Activated CD8-positive, alpha-beta memory T cell treated with anti-CD3 and anti-CD28 coated beads, Interleukin-2, amount 50 U/mL, for 24 hours (primary cell): ENCODE results near the gene TRANK1.
"Not testable (repeated sequence)": the region's sequence is repeated elsewhere in the genome, so short reads cannot be mapped to it uniquely, and the experiment has no call there.

ENCODE experiments used
- DNase-seq: peaks from one replicate; pipeline ENCODE4 v3.0.0-alpha.2; 2020; ENCODE audit errors: extremely low read depth

The TRANK1 gene

GRCh38 chr3:36919439-36920160 is 25.3 kb downstream of the TRANK1 start:
- no peak for DNase-seq

- no peak for DNase-seq
These were observed 26.8 kb downstream of the TRANK1 start for GRCh38 chr3:36918050-36918449.

GRCh38 chr3:36911990-36912804 is 32.7 kb downstream of the TRANK1 start:
- DNase-seq = no peak

DNA sequence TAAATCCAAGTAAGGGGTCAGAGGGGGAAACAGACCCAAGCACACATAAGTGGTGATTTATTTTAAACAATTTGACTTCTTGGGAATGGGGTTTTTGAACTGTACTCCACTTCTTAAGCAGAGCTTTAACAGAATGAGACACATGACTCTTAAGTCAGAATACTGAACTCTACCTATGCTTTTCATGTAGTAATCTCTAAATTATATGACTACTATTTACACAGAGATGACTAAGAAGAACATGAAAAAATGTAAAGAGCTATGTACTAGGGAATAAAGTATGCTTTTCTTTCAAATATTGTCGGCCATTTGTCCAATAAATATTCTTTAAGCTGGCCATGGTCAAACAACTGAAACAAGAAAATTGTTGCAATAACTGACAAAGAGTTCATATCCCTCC is 35.2 kb downstream of the TRANK1 start:
- no peak for DNase-seq

DNA sequence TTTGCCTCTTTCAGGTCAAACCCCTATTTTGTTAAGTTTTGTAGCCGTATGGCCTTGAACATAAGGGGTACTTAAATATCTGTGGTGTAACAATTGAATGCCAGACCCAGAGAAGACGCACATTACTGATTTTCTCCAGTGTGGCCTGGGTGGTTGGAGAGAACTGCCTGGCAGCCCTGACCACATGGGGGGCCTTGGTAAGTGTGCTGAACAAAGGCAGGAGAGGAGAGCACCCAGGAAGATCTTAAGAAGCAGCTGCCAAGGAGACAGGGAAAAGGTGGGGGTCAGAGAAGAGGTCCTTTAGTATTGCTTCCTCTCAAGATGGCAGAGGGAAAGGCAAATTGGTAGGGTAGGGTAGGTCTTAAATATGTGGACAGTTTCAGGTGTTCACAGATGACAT is 35.7 kb downstream of the TRANK1 start:
- DNase-seq = no peak

GRCh38 chr3:36908647-36909180 is 36.1 kb downstream of the TRANK1 start:
- DNase-seq = no peak

DNA sequence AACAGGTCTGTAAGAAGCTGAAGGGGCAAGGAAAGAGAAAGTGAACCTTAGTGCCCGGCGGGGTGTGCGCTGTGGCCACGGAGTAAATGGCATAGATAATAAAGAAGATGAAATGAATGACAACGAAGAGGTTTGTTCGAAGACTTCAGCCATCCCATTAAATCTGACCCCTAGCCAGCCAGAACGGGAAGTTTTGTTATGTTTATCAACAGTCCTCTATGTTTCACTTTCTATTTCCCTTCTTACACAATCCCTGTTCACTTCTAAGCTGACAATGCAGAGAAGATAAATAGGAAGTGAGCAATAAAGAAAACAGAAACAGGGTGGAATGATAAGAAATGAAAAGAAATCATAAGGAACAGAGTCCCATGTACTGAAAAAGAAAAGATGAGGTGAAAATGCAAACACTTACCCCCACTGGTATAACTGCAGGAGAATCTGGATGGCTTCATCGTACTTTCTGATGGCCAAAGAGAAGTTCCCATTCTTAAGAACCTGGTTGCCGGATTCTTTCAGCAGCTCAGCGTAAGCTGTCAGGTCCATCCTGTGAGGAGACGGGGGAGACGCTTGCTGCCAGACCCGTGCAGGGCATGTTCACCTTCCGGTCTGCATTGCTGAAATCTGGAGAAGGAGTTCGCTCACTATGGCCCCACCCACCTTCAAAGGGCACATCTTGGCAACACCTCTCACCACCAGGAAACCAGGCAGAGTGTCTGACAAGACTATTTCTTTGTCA is 36.8 kb downstream of the TRANK1 start:
- no peak for DNase-seq

DNA sequence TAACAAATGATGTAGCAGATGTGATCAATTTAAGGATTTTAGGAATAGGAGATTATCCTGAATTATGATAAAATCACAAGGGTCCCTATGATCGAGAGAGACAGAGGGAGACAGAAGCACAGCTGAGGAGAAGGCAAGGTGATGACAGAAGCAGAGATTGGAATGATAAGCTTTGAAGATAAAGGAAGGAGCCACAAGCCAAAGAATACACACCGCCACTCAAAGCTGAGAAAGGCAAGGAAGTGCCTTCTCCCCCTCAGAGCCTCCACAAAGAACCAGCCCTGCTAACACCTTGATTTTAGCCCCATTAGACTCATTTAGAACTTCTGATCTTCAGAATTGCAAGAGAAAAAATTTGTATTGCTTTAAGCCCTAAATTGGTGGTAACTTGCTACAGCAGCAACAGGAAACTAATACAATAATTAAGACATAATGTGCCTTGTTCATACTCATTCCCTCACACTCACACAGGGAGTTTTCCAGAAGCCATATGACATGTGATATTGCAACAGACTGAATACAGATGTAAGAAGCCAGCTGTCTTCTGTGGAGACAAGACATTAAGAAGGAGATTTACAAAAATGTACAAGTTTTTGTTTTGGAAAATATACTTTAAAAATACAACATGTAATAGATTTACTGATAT is 38.2 kb downstream of the TRANK1 start:
- DNase-seq = no peak

DNA sequence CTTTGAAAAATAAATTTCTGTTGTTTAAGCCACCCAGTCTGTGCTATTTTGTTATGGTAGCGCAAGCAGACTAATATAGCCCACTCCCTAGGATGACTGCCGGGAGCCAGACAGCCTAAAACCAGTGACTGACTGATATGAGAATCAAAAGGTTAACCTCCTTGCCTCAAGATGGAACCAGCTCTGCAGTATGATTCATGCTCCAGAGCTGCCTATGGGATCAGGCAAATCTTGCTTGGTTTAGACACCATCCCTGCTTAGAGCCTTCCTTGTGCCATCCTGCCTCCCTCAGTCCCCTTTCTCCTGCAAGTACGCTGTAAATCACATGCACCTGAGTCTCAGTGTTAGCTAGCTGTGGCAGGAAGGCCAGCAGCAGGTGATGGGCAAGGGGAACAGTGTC is 39.3 kb downstream of the TRANK1 start:
- DNase-seq = no peak

GRCh38 chr3:36904641-36905040 is 40.2 kb downstream of the TRANK1 start:
- DNase-seq = no peak

GRCh38 chr3:36904065-36904464 is 40.8 kb downstream of the TRANK1 start:
- DNase-seq = not testable (repeated sequence)

GRCh38 chr3:36903119-36903882 is 41.6 kb downstream of the TRANK1 start:
- DNase-seq = no peak

DNA sequence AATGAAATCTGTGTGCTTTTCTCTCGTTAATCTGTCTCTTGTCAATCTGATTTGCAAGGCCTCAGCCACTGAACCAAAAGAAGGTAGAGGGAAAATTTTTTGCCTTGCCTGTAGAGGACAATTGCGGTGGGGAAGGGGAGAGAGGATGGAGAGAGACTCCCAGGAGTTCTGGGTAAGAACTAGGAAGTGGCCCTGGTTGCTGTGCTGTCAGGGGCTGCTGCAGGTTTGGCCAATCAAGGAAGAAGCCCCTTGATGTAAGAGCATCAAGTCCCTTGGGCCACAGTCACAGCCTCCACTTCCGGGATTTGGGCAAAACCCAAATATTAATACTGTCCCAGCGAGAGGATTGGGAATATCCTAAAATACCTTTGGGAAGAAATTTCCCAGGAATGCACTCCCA is 43.3 kb downstream of the TRANK1 start:
- DNase-seq = no peak

GRCh38 chr3:36900474-36901443 is 44.1 kb downstream of the TRANK1 start:
- DNase-seq = no peak

DNA sequence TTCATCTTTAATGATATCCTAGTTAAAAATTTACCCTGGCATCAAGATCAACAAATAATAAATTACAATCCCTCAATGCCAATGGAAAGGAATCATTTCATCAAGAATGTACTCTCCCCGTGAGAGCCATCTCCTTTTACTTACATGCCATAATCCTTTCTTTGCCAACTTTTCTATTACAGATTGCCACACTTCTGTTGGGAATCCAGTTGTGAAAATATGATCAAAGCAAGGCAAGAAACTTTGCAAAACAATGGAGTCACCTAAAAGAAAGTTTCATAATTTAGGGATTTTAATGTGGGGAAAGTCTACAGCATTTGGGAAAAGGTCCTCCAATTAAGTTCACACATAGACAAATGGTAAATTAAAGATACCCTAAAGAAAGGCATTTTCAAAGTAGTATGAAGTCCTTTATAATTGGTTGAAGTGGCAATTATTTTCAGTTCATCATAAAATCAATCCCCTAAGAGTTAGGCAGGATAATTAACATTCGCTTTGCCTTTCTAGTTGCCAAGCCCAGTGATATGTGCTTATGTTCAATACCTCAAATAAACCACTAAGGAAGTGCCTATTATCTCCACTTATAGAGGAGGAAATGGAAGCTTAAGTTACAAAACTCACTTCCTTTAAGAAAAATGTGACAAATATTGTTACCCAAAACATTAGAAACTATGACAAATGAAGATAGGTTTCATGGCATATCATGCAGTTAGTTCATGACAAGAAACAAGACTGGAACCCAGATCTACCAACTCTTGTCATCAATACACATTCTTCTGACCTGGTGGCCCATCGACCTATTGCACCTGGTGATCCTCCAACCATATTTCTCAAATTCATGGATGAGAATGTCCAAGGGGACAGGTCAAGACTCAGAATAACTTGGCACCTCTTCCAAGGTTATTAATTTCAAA is 49.1 kb downstream of the TRANK1 start:
- no peak for DNase-seq

DNA sequence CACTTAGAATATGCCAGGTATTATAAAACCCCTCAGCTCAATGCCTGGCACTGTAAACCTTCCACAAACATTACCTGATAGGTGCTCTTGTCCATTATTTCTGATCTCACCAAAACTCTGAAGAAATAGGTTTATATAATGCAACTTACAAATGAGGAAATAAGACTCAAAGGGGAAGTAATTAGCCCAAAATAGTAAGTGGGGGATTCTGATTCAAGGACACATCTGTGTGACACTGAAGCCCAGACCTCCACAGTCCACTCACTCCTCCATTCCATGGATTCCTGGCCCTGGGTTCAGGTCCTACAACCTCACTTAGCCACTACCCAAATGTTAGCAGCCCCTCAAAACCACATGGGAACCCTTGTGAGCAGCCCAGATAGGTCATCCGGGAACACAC is 49.9 kb downstream of the TRANK1 start:
- no peak for DNase-seq

DNA sequence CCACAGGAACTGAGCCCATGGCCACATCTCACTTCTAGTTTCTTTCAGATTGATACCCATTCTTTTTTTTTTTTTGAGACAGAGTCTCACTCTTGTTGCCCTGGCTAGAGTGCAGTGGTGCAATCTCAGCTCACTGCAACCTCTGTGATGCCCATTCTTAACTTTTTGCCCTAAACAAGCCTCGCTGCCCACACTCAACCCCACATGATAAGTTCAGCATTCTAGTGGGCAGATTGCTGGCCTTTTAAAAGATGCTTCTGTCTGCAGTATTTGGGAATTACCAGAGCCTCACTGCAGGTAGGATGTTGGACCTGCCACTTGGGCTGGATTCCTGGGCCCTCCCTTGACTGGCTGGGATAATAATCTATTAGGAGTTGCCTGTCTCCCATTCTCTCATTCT is 51.0 kb downstream of the TRANK1 start:
- DNase-seq = no peak

- no peak for DNase-seq
These were observed 51.7 kb downstream of the TRANK1 start for GRCh38 chr3:36893137-36893557.
